ENCODE results near the gene C17orf113. TPM values are rescaled to one million over a fixed set of nuclear protein-coding genes. Genes with fewer than 3 reads are reported as not detected.

The C17orf113 gene
- total and polyA plus RNA-seq, 12 donors = 0.14 to 1.1 (median 0.60) TPM

- intact Hi-C loops (cut with DNase I) = no loop called here
- no peaks in the 10 kb centered on the region for H3K4me1 ChIP-seq (replicated peaks in 1 of 2)
- H3K27me3 ChIP-seq = no peaks in the 10 kb centered on the region
- WGBS, 4 donors = 76 to 86% (median 82%) methylated on average over 2 of the region's 2 CpGs
- H3K9me3 ChIP-seq (replicated peaks in 1 of 3) = no peaks in the 10 kb centered on the region
- H3K4me3 ChIP-seq = no peak overlapping the region
- DNase-seq = no peak
- TF ChIP-seq, protein P1, sequence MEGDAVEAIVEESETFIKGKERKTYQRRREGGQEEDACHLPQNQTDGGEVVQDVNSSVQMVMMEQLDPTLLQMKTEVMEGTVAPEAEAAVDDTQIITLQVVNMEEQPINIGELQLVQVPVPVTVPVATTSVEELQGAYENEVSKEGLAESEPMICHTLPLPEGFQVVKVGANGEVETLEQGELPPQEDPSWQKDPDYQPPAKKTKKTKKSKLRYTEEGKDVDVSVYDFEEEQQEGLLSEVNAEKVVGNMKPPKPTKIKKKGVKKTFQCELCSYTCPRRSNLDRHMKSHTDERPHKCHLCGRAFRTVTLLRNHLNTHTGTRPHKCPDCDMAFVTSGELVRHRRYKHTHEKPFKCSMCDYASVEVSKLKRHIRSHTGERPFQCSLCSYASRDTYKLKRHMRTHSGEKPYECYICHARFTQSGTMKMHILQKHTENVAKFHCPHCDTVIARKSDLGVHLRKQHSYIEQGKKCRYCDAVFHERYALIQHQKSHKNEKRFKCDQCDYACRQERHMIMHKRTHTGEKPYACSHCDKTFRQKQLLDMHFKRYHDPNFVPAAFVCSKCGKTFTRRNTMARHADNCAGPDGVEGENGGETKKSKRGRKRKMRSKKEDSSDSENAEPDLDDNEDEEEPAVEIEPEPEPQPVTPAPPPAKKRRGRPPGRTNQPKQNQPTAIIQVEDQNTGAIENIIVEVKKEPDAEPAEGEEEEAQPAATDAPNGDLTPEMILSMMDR (IDR thresholded peaks at IDR 0.05) = no peak
- no peak for TF ChIP-seq POLR2A (IDR thresholded peaks at IDR 0.05)
- H3K36me3 ChIP-seq (replicated peaks in 1 of 2) = no peaks in the 10 kb centered on the region
- H3K27ac ChIP-seq = no peak overlapping the region
Observed at GRCh38 chr17:42079541-42079940, 29.1 kb upstream of the C17orf113 start.

GRCh38 chr17:42078396-42079043, 28.1 kb upstream of the C17orf113 start:
- 62 to 73% (median 65%) methylated on average over 8 of the region's 8 CpGs for WGBS, 4 donors
- H3K4me3 ChIP-seq = no peak overlapping the region
- intact Hi-C loops (cut with DNase I) = no loop called here
- no peaks in the 10 kb centered on the region for H3K9me3 ChIP-seq (replicated peaks in 1 of 3)
- TF ChIP-seq, protein P1 (IDR thresholded peaks at IDR 0.05) = no peak
- no peak for TF ChIP-seq POLR2A (IDR thresholded peaks at IDR 0.05)
- peaks cover 5% of the 10 kb centered on the region for H3K27me3 ChIP-seq
- H3K36me3 ChIP-seq (replicated peaks in 1 of 2) = no peaks in the 10 kb centered on the region
- H3K27ac ChIP-seq = no peak overlapping the region
- no peaks in the 10 kb centered on the region for H3K4me1 ChIP-seq (replicated peaks in 1 of 2)
- DNase-seq = no peak

- 69 to 87% (median 81%) methylated on average over 5 of the region's 5 CpGs for WGBS, 4 donors
- TF ChIP-seq POLR2A (IDR thresholded peaks at IDR 0.05) = no peak
- TF ChIP-seq, protein P1 (IDR thresholded peaks at IDR 0.05) = no peak
- Histone ChIP-seq H3K4me1 (replicated peaks in 1 of 2) (peaks cover under 1% of the 10 kb centered on the region in 2 donors), H3K27me3 (peaks cover 9% of the 10 kb centered on the region), H3K36me3 (replicated peaks in 1 of 2) (no peaks in the 10 kb centered on the region), H3K9me3 (replicated peaks in 1 of 3) (no peaks in the 10 kb centered on the region), H3K27ac (no peak overlapping the region), H3K4me3 (no peak overlapping the region)
- DNase-seq = no peak
- intact Hi-C loops (cut with DNase I) = no loop called here
Observed at GRCh38 chr17:42077755-42078154, 27.4 kb upstream of the C17orf113 start.

- no peaks in the 10 kb centered on the region for H3K36me3 ChIP-seq (replicated peaks in 1 of 2)
- intact Hi-C loops (cut with DNase I) = no loop called here
- H3K9me3 ChIP-seq (replicated peaks in 1 of 3) = no peaks in the 10 kb centered on the region
- H3K27me3 ChIP-seq = peaks cover 17% of the 10 kb centered on the region
- no peak overlapping the region for H3K27ac ChIP-seq
- peaks cover 4 to 8% of the 10 kb centered on the region in 2 donors for H3K4me1 ChIP-seq (replicated peaks in 1 of 2)
- DNase-seq = no peak
- H3K4me3 ChIP-seq = no peak overlapping the region
- 75 to 97% (median 85%) methylated on average over 4 of the region's 4 CpGs for WGBS, 4 donors
- TF ChIP-seq, protein P1 (IDR thresholded peaks at IDR 0.05) = no peak
- no peak for TF ChIP-seq POLR2A (IDR thresholded peaks at IDR 0.05)
Observed at GRCh38 chr17:42076797-42077559, 26.6 kb upstream of the C17orf113 start.
